Fibroblast of skin of back (primary cell): ENCODE measurements around the gene TBCB.
"Not testable (repeated sequence)": the region's sequence is repeated elsewhere in the genome, so short reads cannot be mapped to it uniquely, and the experiment has no call there.

Experiments used
- DNase-seq: peaks from one replicate; pipeline ENCODE4 v3.0.0-alpha.2; 2013

TBCB gene

DNA sequence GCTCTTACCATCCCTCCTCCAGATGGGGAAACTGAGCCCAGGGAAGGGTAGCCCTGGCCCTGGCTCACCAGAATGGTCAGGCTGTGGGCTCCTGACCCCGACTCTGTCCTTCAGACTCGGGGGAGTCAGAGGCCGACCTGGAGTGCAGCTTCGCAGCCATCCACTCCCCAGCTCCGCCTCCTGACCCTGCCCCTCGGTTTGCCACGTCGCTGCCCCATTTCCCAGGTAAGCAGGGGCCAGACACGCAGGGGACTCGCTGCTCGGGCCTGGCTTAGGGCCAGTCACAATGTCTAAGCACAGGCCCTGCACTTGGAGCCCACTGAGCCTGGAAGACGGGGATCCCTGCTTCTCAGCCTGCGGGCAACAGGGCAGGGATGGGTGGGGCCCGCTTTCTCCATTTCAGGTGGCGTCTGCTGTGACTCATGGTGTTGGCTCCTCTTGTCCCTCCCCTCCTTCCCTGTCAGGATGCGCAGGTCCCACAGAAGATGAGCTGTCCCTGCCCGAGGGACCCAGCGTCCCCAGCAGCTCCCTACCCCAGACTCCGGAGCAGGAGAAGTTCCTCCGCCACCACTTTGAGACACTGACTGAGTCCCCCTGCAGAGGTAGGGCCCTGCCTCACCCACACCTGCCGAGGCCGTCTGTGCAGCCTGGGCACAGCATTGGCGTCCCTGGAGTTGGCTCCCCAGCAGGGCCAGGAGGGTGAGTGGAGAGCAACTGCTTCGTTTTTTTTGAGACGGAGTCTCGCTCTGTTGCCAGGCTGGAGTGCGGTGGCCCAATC, 13.5 kb upstream of the TBCB start:
- DNase-seq = no peak

DNA sequence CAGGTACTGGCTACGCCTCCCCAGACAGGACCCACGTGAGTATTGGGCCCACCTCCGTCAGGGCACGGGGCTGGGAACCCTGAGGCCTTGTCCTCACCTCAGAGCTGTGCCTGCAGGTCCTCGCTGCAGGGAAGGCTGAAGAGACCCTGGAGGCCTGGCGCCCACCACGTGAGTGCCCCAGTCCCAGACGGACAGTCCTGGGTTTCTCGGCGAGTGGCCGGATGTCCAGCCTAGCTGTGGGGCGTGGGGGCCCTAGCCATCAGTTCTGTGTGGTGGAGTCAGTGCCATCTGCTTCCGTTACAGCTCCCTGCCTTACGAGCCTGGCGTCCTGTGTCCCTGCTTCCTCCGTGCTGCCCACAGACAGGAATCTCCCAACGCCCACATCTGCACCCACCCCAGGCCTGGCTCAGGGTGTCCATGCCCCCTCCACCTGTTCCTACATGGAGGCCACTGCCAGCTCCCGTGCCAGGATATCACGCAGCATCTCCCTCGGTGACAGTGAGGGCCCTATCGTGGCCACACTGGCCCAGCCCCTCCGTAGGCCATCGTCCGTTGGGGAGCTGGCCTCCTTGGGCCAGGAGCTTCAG, 12.1 kb upstream of the TBCB start:
- DNase-seq = no peak

GRCh38 chr19:36103842-36104552, 11.3 kb upstream of the TBCB start:
- DNase-seq = peak; percentile 11

DNA sequence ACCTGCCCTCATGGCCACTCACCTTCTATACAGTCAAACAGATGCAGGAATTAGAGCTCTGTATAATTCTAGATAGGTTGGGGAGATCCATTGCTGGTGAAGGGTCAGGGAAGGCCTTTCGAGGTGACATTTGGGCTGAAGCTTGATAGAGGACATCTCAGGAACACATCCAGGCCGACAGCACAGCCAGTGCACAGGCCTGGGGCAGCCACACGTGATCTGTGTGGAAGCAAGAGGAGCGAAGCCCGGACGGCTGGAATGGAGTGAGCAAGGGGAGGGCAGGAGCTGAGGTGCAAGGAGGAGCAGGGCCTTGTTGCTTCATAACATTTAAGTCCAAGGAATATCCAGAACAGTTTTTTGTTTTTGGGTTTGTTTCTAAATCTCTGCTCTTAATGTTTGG, 8.8 kb upstream of the TBCB start:
- no peak for DNase-seq

DNA sequence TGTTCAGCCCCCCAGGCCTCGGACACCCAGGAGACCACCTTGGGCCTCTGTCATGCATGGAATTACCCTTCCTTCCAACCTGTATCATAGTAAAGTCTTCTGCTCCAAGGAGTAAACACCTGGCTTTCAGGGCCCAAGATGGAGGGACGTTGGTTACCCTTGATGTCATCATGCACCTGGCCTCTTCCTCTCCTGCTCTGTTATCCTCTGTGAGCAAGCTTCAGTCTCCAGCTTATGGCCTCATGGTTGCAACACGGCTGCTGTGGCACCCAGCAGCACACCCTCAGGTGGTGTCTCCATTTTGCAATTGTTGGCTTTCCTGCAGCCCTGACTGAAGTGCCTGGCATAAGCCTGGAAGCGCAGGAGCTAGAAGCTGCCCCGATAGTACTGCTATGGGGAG, 8.3 kb upstream of the TBCB start:
- no peak for DNase-seq

DNA sequence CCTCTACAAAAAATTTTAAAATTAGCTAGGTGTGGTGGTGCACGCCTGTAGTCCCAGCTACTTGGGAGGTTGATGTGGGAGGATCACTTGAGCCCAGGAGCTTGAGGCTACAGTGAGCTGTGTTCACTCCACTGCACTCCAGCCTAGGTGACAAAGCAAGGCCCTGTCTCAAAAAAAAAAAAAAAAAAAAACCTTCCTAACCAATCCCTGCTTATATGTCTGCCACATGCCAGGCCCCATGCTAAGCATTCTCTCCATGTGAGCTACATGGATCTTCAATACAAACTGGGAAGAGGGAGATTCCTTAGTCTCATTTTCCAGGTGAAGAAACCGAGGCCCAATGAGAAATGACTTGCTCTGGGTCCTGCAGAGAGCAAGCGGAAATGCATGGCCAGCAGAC, 6.6 kb upstream of the TBCB start:
- no peak for DNase-seq

GRCh38 chr19:36110487-36111199, 4.6 kb upstream of the TBCB start, which contains the start of gene OVOL3:
OVOL3 (plus strand) TSS chr19:36111143; CDS start chr19:36111203, 60 bp downstream.
- no peak for DNase-seq

DNA sequence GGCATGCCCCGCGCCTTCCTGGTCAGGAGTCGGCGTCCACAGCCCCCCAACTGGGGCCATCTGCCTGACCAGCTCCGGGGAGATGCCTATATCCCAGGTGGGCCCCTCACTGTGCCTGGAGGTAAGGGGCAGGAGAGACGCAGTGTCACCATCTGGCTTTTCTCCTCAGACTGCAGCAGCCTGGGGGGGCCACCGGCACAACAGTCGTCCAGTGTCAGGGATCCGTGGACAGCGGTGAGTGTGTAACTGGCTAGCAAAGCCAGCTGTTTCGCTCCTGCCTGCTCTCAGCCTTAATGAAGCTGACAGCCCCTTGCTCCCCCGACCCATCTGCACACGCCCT, 4.1 kb upstream of the TBCB start:
- DNase-seq = no peak

DNA sequence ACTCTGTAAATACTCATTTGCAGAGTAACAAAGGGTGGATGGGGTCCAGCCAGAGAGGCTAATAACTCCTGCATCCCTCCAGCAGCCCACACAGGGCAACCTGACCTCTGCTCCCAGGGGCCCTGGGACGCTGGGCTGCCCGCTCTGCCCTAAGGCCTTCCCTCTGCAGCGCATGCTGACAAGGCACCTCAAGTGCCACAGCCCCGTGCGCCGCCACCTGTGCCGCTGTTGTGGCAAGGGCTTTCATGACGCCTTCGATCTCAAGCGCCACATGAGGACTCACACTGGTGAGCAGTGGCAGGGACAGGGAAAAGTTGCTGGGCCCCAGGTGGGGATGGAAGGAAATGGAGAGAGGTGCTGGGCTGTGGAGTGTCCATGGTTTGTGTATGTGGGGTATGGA, 2.6 kb upstream of the TBCB start:
- no peak for DNase-seq

DNA sequence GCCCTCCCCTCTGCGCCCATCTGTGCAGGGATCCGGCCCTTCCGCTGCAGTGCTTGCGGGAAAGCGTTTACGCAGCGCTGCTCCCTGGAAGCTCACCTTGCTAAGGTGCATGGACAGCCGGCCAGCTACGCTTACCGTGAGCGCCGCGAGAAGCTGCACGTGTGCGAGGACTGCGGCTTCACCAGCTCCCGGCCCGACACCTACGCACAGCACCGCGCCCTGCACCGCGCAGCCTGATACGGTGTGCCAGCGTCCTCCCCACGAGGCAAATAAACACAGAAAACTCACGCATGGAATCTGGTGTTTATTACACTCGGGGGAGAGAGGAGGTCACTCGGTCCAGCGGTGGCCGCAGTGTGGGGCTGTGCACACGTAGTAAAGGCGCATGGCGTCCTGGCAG, 1.8 kb upstream of the TBCB start:
- no peak for DNase-seq

DNA sequence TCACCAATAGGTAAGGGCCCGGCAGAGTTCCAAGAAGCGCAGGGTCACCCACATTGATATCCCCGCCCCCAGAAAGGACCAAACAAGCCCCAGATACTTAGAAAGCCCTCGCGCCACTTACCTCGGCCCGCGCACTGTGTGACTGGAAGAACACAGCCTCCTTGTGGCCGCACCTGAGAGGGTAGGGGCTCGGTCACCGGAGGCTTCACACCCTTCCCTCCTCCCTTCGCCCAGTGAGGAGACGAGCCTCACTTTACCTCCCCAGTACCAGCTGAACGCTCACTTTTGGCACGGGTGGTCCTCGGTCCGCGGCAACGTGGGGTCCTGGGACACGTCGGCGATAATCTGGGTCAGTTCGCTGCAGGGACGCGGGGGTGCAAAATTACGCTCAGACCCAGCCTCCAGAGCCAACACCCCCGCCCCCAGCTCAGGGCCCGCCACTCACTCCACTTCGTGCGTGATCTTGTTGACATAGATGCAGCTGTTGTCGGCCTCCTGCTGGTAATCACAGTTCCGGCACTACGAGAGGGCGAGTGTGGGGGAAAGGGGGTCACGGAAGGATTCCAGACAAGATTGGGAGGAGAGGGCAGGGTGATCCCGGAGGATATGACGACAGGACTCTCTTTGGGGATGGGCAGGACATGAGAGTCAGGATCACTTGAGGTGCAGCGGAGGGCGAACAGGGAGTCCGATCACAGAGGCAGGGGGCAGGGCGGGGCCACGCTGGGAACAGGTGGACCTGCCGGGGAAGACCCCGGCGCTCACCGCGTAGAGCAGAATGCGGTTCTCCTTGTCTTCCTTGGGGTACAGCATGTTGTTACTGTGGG, 1.2 kb upstream of the TBCB start:
- DNase-seq = peak; percentile 41

DNA sequence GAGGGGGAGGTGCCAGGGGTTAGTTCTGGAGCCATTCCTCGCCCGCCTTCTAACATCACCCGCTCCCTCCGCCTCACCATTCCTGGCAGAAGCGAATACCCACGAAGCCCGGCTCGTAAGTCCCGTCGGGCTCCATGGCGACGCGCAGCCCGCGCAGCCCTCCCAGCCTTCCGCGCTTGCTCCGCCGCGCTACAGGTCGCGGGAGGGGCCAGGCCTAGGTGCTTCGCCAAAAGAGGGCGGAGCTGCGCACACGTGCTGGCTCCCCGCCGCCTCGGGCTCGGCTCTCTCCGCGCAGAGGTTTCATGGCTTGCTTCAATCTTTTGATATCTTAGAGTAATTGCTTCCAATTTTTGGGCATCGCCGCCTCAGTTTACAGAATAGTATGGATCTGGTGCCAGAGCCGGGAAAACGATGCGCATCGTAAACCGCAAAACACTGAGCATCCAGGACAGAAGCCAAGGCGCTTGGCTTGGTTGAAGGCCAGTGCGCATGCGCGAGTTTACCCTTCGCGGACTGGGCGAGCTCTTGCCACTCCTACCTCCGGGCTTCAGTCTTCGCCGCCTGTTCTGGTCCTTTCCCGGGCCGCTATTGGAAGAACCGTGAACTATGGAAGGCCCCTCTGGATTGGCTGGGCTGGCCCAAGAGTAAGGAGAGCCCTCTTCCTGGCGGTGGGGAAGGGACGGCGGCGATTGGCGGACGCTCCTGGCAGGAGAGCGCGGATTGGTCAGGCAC, 381 bp upstream of the TBCB start, which contains the start of gene POLR2I:
Gene POLR2I (minus strand): TSS at position 155 of the 732 bp plus-strand sequence. CDS start 19 bp downstream, at position 136.
- peak; percentile 100 for DNase-seq

DNA sequence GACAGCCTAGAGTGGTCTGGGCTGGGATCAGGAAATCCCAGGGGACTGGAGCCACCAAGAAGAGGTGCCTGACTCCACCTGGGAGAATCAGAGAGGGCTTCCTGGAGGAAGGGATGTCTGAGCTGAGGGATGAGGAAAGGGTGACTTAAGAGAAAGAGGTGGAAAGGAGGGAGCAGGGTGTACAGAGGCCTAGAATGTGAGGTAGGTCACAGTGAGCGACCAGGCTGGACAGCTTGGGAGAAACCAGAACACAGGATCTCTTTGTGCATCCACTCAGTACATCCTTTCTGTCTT, 1.0 kb downstream of the TBCB start:
- no peak for DNase-seq

DNA sequence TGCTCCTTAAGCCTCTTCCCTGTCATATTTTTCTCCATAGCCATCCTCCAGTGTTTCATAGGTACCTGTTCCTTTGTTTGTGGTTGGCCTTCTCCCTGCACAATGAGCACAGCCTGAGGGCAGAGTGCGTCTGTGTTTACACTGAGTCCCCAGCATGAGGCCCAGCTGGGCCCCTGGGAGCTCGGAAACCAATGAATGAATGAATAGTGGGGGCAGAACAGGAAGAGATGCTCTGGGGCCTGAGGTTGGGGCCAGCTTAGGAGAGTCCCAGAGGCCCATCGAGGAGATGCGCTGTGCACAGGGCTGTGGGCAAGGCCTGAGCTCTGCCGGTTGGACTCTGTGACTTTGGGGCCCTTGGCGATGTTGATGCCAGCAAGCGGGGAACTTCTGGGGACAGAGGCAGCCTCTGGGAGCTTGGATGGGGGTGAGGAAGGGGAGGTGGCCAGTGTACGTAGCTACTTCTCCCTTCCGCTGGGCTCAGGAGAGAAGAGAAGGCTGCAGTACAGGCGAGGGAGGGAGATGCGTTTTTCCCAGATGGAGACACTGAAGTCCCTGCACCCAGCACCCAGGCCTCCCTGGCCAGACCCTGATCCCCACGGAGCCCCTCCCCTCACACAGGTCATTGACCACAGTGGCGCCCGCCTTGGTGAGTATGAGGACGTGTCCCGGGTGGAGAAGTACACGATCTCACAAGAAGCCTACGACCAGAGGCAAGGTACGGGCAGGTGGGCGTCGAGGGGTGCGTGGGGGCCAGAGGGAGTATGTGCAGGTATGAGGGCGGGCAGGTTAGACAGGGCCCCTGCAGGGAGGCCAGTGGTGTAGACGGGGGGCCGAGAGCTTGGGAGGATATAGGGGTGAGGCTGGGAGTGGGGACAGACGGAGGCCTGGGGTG, 5.1 kb downstream of the TBCB start:
- no peak for DNase-seq

DNA sequence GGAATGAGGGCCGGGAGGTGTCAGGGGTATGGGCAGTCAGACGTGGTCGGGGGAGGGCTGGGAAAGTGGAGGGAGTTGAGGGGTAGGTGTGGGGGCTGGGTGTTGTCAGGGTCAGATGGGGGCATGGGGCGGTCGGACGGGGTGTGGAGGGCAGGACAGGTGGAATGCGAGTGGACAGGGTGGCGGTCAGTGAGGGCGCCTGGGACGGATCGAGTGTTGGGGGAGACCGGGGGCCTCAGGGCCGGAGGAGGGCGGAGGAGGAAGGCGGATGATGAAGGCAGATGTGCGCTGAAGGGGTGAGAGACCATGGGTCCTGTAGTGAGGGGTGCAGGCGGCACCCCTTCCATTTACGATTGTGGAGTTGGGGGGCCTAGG, 5.7 kb downstream of the TBCB start:
- DNase-seq = no peak

GRCh38 chr19:36121486-36122124, 6.3 kb downstream of the TBCB start:
- no peak for DNase-seq

DNA sequence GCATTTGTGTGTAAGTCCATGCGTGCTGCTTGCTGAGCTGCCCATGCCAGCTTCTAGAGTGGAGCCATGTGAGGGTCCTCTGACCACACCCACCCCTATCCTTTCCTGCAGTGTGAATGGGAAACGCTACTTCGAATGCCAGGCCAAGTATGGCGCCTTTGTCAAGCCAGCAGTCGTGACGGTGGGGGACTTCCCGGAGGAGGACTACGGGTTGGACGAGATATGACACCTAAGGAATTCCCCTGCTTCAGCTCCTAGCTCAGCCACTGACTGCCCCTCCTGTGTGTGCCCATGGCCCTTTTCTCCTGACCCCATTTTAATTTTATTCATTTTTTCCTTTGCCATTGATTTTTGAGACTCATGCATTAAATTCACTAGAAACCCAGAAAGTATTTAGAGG, 10.3 kb downstream of the TBCB start:
- no peak for DNase-seq

GRCh38 chr19:36128392-36128736, 13.1 kb downstream of the TBCB start:
- no peak for DNase-seq

GRCh38 chr19:36131221-36131620, 16.0 kb downstream of the TBCB start:
- not testable (repeated sequence) for DNase-seq

- not testable (repeated sequence) for DNase-seq
These were observed 19.6 kb downstream of the TBCB start for GRCh38 chr19:36134867-36135266.
